A549 (cell line): ENCODE measurements around the gene CARD10.

Experiments used
- BCL3 ChIP-seq: fragments of >200 bp; sonication (Bioruptor Twin); formaldehyde crosslinking; IDR thresholded peaks from 3 replicates; pipeline ENCODE4 v1.6.1; 2016
- CEBPB ChIP-seq, 2 experiments: fragments of >200 bp in 1 of 2; sonication (Bioruptor Twin) in 1 of 2; formaldehyde crosslinking in 1 of 2; IDR thresholded peaks; 2 replicates each; pipeline ENCODE4 v1.6.1; 2012 to 2016
- CTCF ChIP-seq: fragments of >200 bp; sonication (Bioruptor Twin); formaldehyde crosslinking; IDR thresholded peaks from 3 replicates; pipeline ENCODE4 v1.5.1; 2016
- JUNB ChIP-seq: fragments of >200 bp; sonication (Bioruptor Twin); formaldehyde crosslinking; IDR thresholded peaks from 2 replicates; pipeline ENCODE4 v1.6.1; 2016
- MAX ChIP-seq: IDR thresholded peaks from 2 replicates; pipeline ENCODE4 v1.6.1; 2012
- PBX3 ChIP-seq: IDR thresholded peaks from 2 replicates; pipeline ENCODE4 v1.6.1; 2012
- POLR2A ChIP-seq: IDR thresholded peaks from 2 replicates; pipeline ENCODE4 v1.6.1; 2012; ENCODE audit warnings: mild to moderate bottlenecking, low read length
- REST ChIP-seq: fragments of 200-600 bp; sonication (generic); IDR thresholded peaks from 2 replicates; pipeline ENCODE4 v1.6.1; 2016; ENCODE audit warnings: antibody characterized with exemption, mild to moderate bottlenecking, moderate library complexity

GRCh38 chr22:37501610-37502341, 17.4 kb downstream of the CARD10 start:
- TF ChIP-seq CTCF = no peak
- no peak for TF ChIP-seq JUNB
- TF ChIP-seq REST = no peak
- TF ChIP-seq MAX = peak; percentile 64; the same call in 1 of the 2 replicates
- TF ChIP-seq BCL3 = no peak
- 0 out of 2 replicates have a peak, but pooled peaks have one; percentile 9 for TF ChIP-seq POLR2A
- TF ChIP-seq CEBPB (IDR thresholded peaks at IDR 0.05) = peak; percentile 15 to 57; a peak in 3 of 4 replicates
- no peak for TF ChIP-seq PBX3
